Stimulated activated CD8-positive, alpha-beta memory T cell treated with anti-CD3 and anti-CD28 coated beads, Interleukin-4, amount 100 ng/mL, for 24 hours (primary cell): ENCODE data around the gene THRAP3.
"Not testable (repeated sequence)": the region's sequence is repeated elsewhere in the genome, so short reads cannot be mapped to it uniquely, and the experiment has no call there.

Experiments used
- DNase-seq: peaks from one replicate; pipeline ENCODE4 v3.0.0-alpha.2; 2020; ENCODE audit warnings: low read depth

Gene THRAP3, protein sequence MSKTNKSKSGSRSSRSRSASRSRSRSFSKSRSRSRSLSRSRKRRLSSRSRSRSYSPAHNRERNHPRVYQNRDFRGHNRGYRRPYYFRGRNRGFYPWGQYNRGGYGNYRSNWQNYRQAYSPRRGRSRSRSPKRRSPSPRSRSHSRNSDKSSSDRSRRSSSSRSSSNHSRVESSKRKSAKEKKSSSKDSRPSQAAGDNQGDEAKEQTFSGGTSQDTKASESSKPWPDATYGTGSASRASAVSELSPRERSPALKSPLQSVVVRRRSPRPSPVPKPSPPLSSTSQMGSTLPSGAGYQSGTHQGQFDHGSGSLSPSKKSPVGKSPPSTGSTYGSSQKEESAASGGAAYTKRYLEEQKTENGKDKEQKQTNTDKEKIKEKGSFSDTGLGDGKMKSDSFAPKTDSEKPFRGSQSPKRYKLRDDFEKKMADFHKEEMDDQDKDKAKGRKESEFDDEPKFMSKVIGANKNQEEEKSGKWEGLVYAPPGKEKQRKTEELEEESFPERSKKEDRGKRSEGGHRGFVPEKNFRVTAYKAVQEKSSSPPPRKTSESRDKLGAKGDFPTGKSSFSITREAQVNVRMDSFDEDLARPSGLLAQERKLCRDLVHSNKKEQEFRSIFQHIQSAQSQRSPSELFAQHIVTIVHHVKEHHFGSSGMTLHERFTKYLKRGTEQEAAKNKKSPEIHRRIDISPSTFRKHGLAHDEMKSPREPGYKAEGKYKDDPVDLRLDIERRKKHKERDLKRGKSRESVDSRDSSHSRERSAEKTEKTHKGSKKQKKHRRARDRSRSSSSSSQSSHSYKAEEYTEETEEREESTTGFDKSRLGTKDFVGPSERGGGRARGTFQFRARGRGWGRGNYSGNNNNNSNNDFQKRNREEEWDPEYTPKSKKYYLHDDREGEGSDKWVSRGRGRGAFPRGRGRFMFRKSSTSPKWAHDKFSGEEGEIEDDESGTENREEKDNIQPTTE

DNA sequence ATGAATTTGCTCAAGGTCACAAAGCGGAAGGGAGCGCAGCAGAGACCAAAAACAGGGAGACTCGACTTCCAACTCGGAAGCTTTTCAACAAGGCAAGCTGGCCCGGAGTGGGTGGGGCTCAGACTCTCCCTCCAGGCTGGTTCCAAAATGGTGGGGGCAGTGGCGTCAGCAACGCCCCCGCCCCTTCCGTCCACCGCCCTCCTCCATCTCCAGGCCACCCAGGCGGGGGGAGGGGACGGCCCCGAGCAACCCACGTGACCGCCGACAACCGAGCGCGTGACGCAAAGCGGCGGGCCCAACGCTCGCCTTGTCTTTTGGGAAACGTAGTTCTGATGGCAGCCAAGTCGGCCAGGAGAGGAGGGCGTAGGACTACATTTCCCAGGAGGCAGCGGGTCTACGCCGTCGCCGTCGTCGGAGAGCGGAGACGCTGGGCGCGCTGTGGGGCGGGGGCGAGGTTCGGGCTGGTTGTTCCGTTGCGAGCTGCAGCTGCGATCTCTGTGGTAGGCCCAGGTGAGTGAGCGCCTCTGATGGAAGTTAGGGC, at the start of gene THRAP3:
Gene THRAP3 (plus strand): TSS at position 448 of the 541 bp plus-strand sequence. CDS start 58,121 bp downstream, outside the sequence.
- peak; percentile 99 for DNase-seq

DNA sequence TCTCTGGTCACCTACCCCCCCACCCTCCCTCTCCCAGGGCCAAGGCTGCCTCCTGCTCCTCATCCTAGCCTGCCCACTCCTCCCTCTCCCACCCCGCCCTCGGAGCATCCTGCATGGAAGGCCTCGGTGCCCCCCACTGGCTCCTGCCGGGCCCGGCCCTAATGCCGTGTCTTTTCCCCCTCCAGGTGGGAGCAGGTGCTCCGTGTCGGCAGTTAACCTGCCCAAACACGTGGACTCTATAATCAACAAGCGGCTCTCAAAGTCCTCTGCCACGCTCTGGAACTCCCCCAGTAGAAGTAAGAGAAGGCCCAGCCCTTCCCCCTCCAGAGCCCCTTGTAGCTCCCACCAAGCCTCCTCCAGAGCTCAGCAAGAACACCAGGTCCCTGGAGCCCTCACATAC, 49.5 kb upstream of the THRAP3 start:
- DNase-seq, result no peak

DNA sequence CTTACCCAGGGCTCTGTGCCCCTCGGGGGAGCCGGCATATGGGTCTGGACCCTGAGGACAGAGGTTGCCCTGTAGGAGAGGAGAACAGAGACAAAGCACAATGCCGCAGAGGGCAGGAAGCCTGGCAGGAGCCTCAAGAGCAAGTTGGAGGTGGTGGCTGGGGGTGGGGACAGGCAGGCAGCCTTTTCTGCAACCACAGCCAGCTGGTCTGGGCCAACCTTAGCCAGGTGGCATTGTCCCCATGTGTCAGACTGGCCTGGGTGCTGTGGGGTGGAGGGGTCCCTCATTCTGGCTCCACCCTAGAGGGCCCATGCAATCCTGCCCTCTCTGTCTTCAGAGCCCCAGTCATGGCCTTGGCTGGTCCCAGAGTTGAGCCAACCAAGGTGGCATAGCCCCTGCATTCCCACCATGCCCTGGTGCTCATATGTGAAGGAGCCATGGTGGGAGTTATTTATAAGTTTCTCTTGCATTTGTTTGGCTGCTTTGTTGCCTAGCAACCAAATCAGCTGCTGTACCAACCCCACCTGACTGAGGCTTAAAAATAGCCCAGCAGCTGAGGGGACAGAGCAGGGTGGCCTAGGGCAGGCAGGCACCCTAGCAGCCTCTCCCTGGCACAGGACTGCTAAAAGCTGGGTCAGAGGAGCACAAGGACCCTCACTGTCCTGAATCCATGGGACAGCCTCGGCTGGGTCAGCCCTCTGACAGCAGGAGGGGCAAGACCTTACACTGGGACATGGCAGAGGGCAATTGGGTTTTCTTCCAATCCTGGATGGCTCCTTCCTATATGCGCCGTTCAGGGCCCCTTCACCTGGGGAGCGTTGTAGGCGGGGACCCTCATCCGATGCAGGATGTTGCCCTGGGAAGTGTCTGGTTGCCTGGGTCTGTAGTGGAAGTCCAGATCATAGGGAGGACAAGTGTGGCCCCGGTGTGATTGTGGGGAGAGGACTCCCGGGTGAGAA, 48.8 kb upstream of the THRAP3 start:
- no peak for DNase-seq

DNA sequence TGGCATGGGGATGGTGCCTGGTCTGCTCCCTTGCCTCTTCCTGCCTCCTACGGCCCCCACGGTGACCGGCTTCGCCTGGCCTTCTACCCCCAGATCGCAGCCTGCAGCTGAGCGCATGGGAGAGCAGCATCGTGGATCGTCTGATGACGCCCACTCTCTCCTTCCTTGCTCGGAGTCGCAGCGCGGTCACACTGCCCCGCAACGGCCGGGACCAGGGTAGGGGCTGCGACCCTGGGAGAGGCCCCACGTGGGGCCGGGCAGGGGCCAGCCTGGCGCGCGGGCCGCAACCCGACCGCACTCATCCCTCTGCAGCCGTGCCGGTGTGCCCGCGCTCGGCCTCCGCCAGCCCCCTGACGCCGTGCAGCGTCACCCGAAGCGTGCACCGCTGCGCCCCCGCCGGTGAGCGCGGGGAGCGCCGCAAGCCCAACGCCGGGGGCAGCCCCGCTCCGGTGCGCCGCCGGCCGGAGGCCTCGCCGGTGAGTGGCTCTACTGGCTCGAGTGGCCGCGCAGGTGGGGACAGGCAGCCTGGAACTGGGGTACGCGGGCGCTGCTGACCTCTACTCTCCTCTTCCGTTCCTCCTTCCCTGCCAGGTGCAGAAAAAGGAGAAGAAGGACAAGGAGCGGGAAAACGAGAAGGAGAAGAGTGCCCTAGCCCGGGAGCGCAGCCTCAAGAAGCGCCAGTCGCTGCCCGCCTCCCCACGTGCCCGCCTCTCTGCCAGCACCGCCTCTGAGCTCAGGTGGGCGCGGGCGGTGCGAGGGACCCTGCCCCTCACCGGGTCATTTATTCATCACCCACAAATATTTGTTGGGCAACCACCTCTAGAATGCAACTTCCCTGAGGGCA, 47.9 kb upstream of the THRAP3 start:
- DNase-seq, result no peak

DNA sequence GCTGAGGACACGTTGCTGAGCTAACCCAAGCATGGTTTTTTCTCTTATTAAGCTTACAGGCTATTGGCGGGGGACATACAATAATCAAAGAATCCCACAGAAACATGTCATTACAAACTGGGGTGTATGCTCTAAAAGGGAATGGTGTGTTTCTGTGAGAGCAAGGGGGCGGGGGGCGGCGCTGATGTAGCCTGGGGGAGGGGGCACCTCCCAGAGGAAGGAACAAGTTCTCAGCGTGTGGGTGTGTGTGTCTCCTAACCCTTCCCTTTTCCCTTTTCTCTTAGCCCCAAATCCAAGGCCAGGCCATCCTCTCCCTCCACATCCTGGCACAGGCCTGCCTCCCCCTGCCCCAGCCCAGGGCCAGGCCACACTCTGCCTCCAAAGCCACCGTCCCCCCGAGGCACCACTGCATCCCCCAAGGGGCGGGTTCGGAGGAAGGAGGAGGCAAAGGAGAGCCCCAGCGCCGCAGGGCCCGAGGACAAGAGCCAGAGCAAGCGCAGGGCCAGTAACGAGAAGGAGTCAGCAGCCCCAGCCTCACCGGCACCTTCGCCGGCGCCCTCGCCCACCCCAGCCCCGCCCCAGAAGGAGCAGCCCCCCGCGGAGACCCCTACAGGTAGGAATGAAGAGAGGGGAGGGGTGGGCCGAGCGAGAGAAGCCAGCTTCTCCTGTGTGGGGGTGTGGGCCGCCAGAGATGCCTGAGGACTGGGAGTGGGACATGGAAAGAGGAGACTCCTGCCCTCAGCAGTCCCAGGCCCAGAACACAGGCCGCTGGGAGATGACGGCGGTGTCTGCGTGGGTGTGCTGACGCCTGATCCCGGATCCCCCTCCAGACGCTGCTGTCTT, 46.4 kb upstream of the THRAP3 start:
- DNase-seq, result no peak

DNA sequence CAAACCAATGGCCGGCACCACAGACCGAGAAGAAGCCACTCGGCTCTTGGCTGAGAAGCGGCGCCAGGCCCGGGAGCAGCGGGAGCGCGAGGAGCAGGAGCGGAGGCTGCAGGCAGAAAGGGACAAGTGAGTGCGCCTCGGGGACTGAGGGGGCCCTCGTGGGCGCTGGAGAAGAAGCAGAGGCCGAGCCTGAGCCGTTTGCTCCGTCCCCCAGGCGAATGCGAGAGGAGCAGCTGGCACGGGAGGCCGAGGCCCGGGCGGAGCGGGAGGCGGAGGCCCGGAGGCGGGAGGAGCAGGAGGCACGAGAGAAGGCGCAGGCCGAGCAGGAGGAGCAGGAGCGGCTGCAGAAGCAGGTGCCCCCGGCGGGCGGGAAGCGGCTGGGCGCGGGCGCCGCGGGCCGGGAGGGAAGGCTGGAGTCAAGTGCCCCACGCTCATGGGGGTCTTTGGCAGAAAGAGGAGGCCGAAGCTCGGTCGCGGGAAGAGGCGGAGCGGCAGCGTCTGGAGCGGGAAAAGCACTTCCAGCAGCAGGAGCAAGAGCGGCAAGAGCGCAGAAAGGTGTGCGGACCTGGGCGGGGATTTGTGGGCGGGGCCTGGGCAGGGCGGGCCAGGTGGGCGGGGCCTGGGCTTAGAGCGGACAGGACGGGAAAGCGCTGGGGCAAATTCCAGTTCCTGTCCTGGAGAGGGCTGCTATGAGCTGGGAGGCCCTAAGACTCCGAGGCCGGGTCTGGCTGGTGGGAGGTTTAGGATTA, 45.6 kb upstream of the THRAP3 start:
- no peak for DNase-seq

DNA sequence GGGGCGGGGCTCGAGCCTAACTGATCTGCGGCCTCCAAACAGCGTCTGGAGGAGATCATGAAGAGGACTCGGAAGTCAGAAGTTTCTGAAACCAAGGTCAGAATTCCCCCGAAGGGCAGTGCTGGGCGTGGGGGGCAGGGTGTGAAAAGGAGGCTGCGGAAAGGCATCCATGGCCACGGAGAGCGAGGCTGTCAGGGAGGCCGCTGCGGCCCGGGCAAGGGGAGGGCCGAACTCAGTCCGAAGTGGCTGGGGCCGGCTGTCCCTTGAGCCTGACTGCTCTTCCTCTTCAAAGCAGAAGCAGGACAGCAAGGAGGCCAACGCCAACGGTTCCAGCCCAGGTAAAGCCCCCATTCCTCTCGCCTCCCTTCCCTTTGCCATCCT, 45.0 kb upstream of the THRAP3 start:
- no peak for DNase-seq

DNA sequence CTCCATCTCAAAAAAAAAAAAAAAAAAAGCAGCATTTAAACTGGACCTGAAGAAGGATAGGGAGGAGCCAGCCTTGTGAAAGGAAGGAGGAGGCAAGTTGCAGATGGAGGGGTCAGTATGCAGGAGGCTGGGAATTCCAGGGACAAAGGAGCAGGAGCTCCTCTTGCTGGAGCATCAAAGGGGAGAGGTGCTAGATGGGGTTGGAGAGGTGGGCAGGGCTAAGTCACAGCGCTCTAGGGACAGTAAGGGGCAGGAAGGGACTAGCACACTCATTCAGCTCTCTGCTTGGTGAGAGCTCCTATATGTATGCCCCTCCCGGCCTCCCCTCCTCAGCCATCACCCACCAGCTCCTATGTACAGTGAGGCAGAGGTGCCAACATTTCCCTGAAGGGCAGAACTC, 41.5 kb upstream of the THRAP3 start:
- DNase-seq, result no peak

DNA sequence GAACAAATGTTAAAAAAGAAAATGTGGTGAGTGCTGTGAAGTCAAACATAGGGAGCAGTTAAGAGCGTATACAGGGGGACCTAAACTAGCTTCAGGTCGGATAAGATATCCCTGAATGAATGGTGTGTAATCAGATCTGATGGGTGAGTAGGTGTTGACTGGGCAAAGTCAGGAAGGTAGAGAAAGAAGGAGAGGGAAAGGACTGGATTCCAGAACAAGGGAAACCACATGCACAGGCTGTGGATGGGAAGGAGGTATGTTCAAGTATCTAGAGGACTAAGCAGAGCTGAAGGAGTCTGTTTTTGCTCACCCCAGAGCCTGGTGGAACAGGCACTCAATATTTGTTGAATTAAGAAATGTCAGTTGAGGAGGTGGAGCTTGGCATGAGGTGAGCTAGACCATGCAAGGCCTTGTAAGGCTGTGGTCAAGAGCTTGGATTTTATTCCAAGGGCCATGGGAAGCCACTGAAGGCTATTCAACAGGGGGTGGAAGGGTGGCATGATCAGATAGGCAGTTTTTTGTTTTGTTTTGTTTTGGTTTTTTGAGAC, 40.9 kb upstream of the THRAP3 start:
- DNase-seq, result no peak

DNA sequence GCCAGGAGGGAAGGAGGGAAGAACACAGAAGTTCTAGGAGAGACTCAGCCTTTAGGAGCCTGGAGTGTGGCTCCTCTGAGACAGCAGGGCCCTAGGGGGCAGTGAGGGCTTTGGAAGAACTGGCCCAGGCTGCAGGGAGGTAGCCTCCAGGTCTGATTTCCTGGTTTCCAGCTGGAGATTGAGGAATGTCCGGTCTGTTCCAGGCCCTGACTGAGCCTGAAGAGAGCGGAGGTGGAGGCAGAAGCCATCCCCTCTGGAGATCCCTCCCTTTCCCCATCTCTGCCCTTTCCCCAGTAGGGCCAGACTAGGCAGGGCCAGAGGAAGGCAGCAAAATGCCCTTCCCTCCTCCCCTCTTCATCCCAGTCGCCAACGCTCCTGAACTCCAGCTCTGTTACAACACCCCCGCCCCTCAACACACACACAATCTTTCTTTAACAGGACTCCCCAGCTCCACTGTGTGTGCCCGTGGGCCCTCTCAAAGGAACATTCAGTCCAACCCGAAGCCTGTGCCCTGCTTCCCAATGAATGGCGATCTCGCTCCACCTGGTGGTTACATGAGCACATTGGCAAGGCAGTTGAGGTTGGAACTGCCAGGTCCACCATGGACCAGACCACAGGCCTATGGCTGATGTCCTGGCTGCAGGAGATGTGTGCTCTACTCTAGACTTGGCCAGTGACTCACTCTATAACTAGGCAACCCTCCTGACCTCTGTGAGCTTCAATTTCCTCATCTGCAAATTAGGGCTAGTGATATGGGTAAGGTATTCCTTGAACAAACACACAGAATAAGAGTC, 36.2 kb upstream of the THRAP3 start:
- DNase-seq, result peak; percentile 56

DNA sequence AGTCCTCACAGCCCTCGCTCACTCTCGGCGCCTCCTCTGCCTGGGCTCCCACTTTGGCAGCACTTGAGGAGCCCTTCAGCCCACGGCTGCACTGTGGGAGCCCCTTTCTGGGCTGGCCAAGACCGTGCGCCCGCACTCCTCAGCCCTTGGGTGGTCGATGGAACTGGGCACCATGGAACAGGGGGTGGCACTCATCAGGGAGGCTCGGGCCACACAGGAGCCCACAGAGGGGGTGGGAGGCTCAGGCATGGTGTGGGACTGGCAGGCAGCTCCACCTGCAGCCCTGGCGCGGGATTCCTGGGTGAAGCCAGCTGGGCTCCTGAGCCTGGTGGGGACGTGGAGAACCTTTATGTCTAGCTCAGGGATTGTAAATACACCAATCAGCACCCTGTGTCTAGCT, 27.4 kb upstream of the THRAP3 start:
- not testable (repeated sequence) for DNase-seq

DNA sequence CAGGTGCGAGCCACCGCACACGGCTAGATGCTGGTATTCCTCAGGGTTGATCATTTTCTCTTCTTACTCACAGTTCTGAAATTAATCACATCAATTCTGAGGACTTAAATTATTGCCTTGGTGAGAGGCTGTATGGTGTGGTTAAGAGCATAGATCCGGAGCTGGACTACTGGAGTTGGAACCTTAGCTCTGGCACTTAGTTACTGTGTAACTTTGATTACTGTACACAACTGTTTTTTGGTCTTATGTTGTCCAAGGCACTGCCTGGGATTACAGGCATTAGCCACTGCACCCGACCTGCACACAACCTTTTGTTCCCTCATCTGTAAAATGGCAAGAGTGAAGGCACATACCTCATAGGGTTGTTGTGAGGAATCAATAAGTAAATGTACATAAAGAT, 25.6 kb upstream of the THRAP3 start:
- DNase-seq, result no peak

DNA sequence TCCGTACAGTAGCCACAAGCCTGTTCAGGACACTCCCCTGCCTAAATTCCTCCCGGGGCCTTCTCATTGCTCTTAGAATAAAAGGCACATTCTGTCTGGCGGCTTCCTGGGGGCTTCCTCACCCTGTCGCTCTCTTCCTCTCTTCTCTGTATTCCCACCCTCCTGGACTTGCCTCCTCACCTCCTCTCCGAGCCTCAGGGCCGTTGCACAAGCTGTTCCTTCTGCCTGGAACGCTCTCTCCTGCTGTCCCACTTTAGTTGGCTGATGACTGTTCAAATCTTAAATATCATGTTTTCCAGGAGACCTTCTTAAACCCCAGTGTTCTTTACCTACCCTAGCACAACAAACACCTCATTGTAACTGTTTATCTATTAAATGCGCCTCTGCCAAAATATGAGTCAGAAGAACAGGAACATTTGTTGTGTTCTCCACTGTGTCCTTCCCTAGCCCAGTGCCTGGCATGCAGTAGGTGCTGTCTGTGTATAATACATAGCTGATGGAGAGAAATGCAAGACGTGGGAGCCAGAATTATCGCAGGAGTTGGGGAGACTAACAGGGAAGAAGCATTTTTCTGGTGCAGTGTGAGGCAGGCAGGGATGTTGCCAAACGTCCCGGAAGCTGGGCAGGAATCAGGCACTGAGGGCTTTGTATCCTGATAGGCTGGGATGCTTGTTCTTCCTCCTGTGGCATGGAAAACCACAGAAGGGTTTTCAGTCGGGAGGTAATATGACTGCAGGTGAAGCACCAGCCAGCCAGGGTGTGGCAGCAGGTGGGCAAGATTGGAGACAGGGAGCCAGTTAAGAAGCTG, 24.1 kb upstream of the THRAP3 start:
- no peak for DNase-seq

DNA sequence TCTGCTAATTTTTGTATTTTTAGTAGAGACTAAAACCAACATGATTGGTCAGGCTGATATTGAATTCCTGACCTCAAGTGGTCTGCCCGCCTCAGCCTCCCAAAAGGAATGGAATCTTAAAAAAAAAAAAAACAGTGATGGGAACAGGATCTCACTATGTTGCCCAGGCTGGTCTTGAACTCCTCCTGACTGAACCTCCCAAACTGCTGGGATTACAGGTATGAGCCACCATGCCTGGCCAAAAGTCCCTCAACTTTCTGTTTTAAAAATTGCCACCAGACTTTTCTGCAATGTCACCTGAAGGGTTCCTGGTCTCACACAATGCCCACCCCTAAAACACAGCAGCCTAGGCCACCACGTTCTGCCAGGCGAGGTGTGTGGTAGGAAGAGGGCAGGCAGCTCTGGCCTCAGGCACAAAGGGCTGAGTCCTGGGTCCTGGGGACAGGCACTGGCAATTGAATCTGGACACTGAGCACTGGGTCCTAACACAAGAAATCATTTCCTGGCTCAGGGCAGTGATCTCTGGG, 21.2 kb upstream of the THRAP3 start:
- no peak for DNase-seq

DNA sequence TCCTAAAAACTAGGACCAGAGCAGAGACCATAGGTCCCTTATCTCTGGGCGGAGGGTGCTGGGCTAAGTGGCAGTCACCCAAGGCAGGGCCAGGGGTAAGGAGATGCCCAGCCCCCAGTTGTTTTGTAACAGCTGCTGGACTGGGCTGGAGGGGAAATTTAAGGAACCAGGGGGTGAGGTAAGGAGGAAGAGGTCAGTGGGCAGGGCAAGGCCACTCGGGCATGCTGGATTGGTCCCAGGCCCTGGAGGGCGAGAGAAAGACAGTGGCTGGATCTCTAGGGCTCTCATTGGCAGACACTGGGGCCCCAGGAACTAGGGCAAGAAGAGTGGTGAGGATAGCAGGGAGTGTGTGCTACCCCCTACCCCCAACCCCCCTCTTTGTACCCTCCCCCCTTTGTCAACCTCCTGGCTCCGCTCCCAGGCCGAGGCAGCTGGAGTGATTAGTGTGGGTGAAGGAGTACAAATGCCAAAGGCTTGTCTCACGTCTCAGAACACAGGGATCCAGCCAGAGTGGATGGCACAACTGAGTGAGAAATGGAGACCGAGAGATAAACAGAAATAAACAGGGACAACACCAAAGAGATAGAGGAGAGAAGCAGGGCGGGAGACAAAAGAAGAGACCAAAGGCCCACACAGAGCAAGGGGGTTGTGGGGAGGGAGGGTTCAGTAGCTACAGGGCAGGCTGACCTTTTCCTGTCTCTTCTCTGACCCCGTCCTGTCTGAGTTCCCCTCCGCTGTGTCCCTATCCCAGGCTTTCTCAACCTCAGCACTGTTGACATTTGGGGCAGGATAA, 20.5 kb upstream of the THRAP3 start:
- DNase-seq, result no peak

DNA sequence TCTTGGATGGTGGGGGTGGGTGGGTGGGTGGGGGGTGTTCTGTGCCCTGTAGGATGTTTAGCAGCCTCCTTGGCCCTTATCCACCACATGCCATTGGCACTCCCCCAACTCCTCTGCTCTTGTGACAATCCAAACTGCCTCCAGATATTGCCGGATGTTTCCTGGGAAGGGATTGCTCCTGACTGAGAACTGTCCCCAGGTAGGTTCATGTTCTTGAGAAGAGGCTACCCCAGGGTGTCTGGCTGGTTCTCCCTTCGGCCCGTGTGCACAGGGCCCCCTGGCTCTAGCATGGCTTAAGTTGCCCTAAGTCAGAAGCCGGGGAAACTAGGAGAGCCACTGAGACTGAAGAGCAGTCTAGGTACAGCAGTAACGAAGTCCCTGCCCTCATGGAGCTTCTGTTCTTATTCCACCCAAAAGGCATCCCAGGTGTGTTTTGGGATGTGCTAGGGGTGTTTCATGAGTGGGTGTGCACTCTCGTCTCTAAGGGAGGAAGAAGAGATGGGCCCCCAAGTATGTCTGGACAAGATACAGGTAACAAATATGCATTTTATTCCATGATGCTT, 19.8 kb upstream of the THRAP3 start:
- DNase-seq, result no peak
